Fibroblast of lung (primary cell): ENCODE measurements around the gene GPR61. TPM values are rescaled to one million over a fixed set of nuclear protein-coding genes. Genes with fewer than 3 reads are reported as not detected.
A peak's percentile ranks its signal among the peaks of the same experiment; 100 is the strongest.

Experiments used
- DNase-seq, 2 donors: peaks; one replicate each; pipeline versions ENCODE4 v3.0.0 to v3.0.0-alpha.2; 2010; ENCODE audit warnings: low read depth in 2 of 2
- H2AFZ ChIP-seq: 2 replicates; pipeline ENCODE4 v1.5.1; 2012; ENCODE audit warnings: low read length, control low read depth, inconsistent platforms
- H3K27ac ChIP-seq: 2 replicates; pipeline ENCODE4 v1.5.1; 2011; ENCODE audit warnings: low read length, control low read depth; ENCODE audit not compliant: insufficient read depth
- H3K27me3 ChIP-seq: 2 replicates; pipeline ENCODE4 v1.5.1; 2011; ENCODE audit warnings: mild to moderate bottlenecking, low read length; ENCODE audit not compliant: control insufficient read depth, insufficient read depth
- H3K36me3 ChIP-seq: 2 replicates; pipeline ENCODE4 v1.5.1; 2011; ENCODE audit warnings: low read length; ENCODE audit not compliant: control insufficient read depth, insufficient read depth
- H3K4me1 ChIP-seq: 2 replicates; pipeline ENCODE4 v1.5.1; 2011; ENCODE audit warnings: low read length; ENCODE audit not compliant: control insufficient read depth, insufficient read depth; ENCODE audit errors: extremely low read depth
- H3K4me2 ChIP-seq: 2 replicates; pipeline ENCODE4 v1.5.1; 2011; ENCODE audit warnings: low read length, control low read depth; ENCODE audit not compliant: insufficient read depth; ENCODE audit errors: extremely low read depth
- H3K4me3 ChIP-seq, 4 experiments: fragments of 200-600 bp in 1 of 4; sonication (generic) in 1 of 4; replicated peaks in 1 of 4; 2 replicates each; pipeline ENCODE4 v1.5.1; 2011 to 2016; ENCODE audit warnings: low read length in 4 of 4, low read depth in 3 of 4, mild to moderate bottlenecking in 3 of 4, control low read depth in 2 of 4, inconsistent platforms in 1 of 4, mixed read lengths in 1 of 4; ENCODE audit not compliant: insufficient read depth in 1 of 4; ENCODE audit errors: control extremely low read depth in 1 of 4
- H3K79me2 ChIP-seq: 2 replicates; pipeline ENCODE4 v1.5.1; 2012; ENCODE audit warnings: mild to moderate bottlenecking, low read length, inconsistent platforms; ENCODE audit not compliant: control insufficient read depth, insufficient read depth
- H3K9ac ChIP-seq: 2 replicates; pipeline ENCODE4 v1.5.1; 2011; ENCODE audit warnings: mild to moderate bottlenecking, low read length, control low read depth; ENCODE audit not compliant: insufficient read depth
- H3K9me3 ChIP-seq: 2 replicates; pipeline ENCODE4 v1.5.1; 2012; ENCODE audit warnings: low read depth, low read length; ENCODE audit not compliant: control insufficient read depth, insufficient read depth
- H4K20me1 ChIP-seq: 2 replicates; pipeline ENCODE4 v1.5.1; 2011; ENCODE audit warnings: low read length; ENCODE audit not compliant: control insufficient read depth, insufficient read depth; ENCODE audit errors: extremely low read depth
- CTCF ChIP-seq, 2 donors: IDR thresholded peaks in 1 of 2; conservative IDR thresholded peaks in 1 of 2; 1 replicate in 1 of 2; 2 replicates in 1 of 2; pipeline ENCODE4 v1.5.1; 2011 to 2012; ENCODE audit warnings: low read length in 2 of 2, control low read depth in 1 of 2, inconsistent platforms in 1 of 2, low read depth in 1 of 2, mild to moderate bottlenecking in 1 of 2
- EZH2 ChIP-seq: IDR thresholded peaks from 2 replicates; pipeline ENCODE4 v1.5.1; 2012; ENCODE audit warnings: low read length, control low read depth, mild to moderate bottlenecking; ENCODE audit errors: missing control alignments
- polyA plus RNA-seq, 2 donors: library from polyadenylated mRNA; depleted of rRNA in 1 of 2; stranded (reverse) in 1 of 2; unstranded in 1 of 2; fragments of >200 nt; gene quantifications; 2 replicates each; pipeline ENCODE4 v1.2.1, GENCODE V29; 2011 to 2012; ENCODE audit warnings: missing spikeins in 1 of 2
- total RNA-seq: library from RNA; depleted of rRNA; stranded (reverse); fragments of >200 nt; gene quantifications from 2 replicates; pipeline ENCODE4 v1.2.1, GENCODE V29; 2014

The GPR61 gene
- total and polyA plus RNA-seq, 2 donors (not counting 1 experiment from before 2014, with no cell fraction given): 0.01 TPM; not detected in 1

GRCh38 chr1:109547463-109548320 is 8.0 kb downstream of the GPR61 start:
- Histone ChIP-seq H3K9me3 (no peaks in the 10 kb centered on the region), H3K36me3 (no peaks in the 10 kb centered on the region), H3K4me2 (peak overlapping the region; percentile 90), H3K27ac (peak overlapping the region; percentile 98), H4K20me1 (peaks cover 2% of the 10 kb centered on the region), H3K9ac (peak overlapping the region; percentile 98), H3K4me1 (peaks cover 5% of the 10 kb centered on the region), H2AFZ (no peak overlapping the region), H3K27me3 (peaks cover 3% of the 10 kb centered on the region), H3K4me3 (peak overlapping the region; percentile 92 to 98 (median 96)), H3K79me2 (peaks cover 51% of the 10 kb centered on the region)
- TF ChIP-seq EZH2: no peak
- TF ChIP-seq CTCF (conservative IDR thresholded peaks at IDR 0.05 in 1 of 2, IDR thresholded peaks at IDR 0.05 in 1 of 2; ENCODE audit: low read depth in 1 of 2, low read length in 2 of 2): no peak
- DNase-seq: peak; percentile 25 to 31

GRCh38 chr1:109548321-109549267 is 8.9 kb downstream of the GPR61 start, which contains the start of gene GNAI3:
GNAI3 (plus strand) TSS chr1:109548615; CDS start chr1:109548721, 106 bp downstream.
- Histone ChIP-seq H3K36me3 (no peaks in the 10 kb centered on the region), H3K79me2 (peaks cover 60% of the 10 kb centered on the region), H3K4me1 (peaks cover 5% of the 10 kb centered on the region), H3K9me3 (no peaks in the 10 kb centered on the region), H3K9ac (peak within 1 kb of the TSS; percentile 98), H2AFZ (peak within 1 kb of the TSS; percentile 87), H3K4me3 (peak within 1 kb of the TSS; percentile 92 to 98 (median 96)), H3K4me2 (peak within 1 kb of the TSS; percentile 93), H3K27me3 (peaks cover 3% of the 10 kb centered on the region), H3K27ac (peak within 1 kb of the TSS; percentile 98), H4K20me1 (peaks cover 2% of the 10 kb centered on the region)
- peak; percentile 96 for DNase-seq
- TF ChIP-seq CTCF (conservative IDR thresholded peaks at IDR 0.05 in 1 of 2, IDR thresholded peaks at IDR 0.05 in 1 of 2; ENCODE audit: low read depth in 1 of 2, low read length in 2 of 2): no peak
- no peak for TF ChIP-seq EZH2

- no peaks in the 10 kb centered on the region for H4K20me1 ChIP-seq
- no peak overlapping the region for H3K4me3 ChIP-seq
- DNase-seq: no peak
- peaks cover 6% of the 10 kb centered on the region for H3K4me1 ChIP-seq
- H3K36me3 ChIP-seq: no peaks in the 10 kb centered on the region
- no peaks in the 10 kb centered on the region for H3K9me3 ChIP-seq
- no peak overlapping the region for H2AFZ ChIP-seq
- H3K27me3 ChIP-seq: no peaks in the 10 kb centered on the region
- H3K4me2 ChIP-seq: no peak overlapping the region
- no peak overlapping the region for H3K27ac ChIP-seq
- TF ChIP-seq CTCF (conservative IDR thresholded peaks at IDR 0.05 in 1 of 2, IDR thresholded peaks at IDR 0.05 in 1 of 2; ENCODE audit: low read depth in 1 of 2, low read length in 2 of 2): no peak
- no peak for TF ChIP-seq EZH2
- no peak overlapping the region for H3K9ac ChIP-seq
- peaks cover 98% of the 10 kb centered on the region for H3K79me2 ChIP-seq
Observed at GRCh38 chr1:109556563-109556962, 16.9 kb downstream of the GPR61 start.
